Glutamatergic neuron (in vitro differentiated cells): ENCODE data around the gene XYLB. TPM values are rescaled to one million over a fixed set of nuclear protein-coding genes. Genes with fewer than 3 reads are reported as not detected.

Experiments used
- DNase-seq: peaks from one replicate; pipeline ENCODE4 v3.0.0; 2022
- H3K27ac Mint-ChIP-seq: one replicate; pipeline ENCODE4 v1.8.0; 2020; ENCODE audit warnings: mild to moderate bottlenecking, mixed read lengths, inconsistent platforms; ENCODE audit not compliant: unreplicated experiment
- H3K27me3 Mint-ChIP-seq: one replicate; pipeline ENCODE4 v1.8.0; 2020; ENCODE audit warnings: mild to moderate bottlenecking, moderate library complexity, mixed read lengths, inconsistent platforms; ENCODE audit not compliant: unreplicated experiment
- H3K36me3 Mint-ChIP-seq: one replicate; pipeline ENCODE4 v1.8.0; 2020; ENCODE audit warnings: mild to moderate bottlenecking, mixed read lengths, inconsistent platforms; ENCODE audit not compliant: unreplicated experiment
- H3K4me1 Mint-ChIP-seq: one replicate; pipeline ENCODE4 v1.8.0; 2020; ENCODE audit warnings: mild to moderate bottlenecking, low read depth, mixed read lengths, inconsistent platforms; ENCODE audit not compliant: unreplicated experiment
- H3K4me3 Mint-ChIP-seq: one replicate; pipeline ENCODE4 v1.8.0; 2020; ENCODE audit warnings: mild to moderate bottlenecking, mixed read lengths, inconsistent platforms; ENCODE audit not compliant: unreplicated experiment
- H3K9me3 Mint-ChIP-seq: one replicate; pipeline ENCODE4 v1.8.0; 2020; ENCODE audit warnings: mild to moderate bottlenecking, moderate library complexity, mixed read lengths, inconsistent platforms; ENCODE audit not compliant: unreplicated experiment
- total RNA-seq: library from RNA; stranded (reverse); fragmentation: NEBNext Ultra II Directional; extraction: Animal tissue kit (Norgen Biotek cat#: 25700); gene quantifications from one replicate; pipeline ENCODE4 v1.2.1, GENCODE V29; 2021; ENCODE audit not compliant: unreplicated experiment
- TF ChIP-seq, protein P1 (sequence below): fragments of 200-600 bp; sonication (generic); IDR thresholded peaks from one replicate; pipeline ENCODE4 v1.5.0; 2021; ENCODE audit not compliant: partially characterized antibody, unreplicated experiment

XYLB gene
- total RNA-seq, 1 donor from 2014 or later = 2.6 TPM

DNA sequence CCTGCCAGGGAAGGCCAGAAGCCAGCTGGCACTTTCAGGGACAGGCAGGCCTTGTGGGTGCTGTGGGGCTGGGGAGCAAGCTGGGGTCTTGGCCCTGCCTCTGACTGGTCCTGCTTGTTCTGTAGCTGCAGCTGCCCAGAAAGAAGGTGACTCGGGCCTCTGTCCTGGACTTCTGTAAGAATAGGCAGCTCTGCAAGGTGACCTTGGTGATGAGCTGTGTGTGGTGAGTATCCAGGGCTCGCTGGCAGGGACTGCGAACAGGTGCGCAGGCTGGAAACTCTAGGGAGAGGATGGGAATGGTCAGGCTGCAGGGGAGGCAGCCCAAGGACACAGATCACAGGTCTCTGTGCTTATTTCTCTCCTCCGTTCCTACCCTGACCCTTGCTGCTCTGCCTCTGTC, 33.3 kb upstream of the XYLB start:
- Mint-ChIP-seq H3K27me3 (peaks cover 5% of the 10 kb centered on the region), H3K9me3 (peaks cover 1% of the 10 kb centered on the region), H3K36me3 (peaks cover 4% of the 10 kb centered on the region), H3K27ac (no peak overlapping the region), H3K4me3 (no peak overlapping the region), H3K4me1 (peaks cover 8% of the 10 kb centered on the region)
- TF ChIP-seq, protein P1, sequence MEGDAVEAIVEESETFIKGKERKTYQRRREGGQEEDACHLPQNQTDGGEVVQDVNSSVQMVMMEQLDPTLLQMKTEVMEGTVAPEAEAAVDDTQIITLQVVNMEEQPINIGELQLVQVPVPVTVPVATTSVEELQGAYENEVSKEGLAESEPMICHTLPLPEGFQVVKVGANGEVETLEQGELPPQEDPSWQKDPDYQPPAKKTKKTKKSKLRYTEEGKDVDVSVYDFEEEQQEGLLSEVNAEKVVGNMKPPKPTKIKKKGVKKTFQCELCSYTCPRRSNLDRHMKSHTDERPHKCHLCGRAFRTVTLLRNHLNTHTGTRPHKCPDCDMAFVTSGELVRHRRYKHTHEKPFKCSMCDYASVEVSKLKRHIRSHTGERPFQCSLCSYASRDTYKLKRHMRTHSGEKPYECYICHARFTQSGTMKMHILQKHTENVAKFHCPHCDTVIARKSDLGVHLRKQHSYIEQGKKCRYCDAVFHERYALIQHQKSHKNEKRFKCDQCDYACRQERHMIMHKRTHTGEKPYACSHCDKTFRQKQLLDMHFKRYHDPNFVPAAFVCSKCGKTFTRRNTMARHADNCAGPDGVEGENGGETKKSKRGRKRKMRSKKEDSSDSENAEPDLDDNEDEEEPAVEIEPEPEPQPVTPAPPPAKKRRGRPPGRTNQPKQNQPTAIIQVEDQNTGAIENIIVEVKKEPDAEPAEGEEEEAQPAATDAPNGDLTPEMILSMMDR = no peak
- DNase-seq = no peak

DNA sequence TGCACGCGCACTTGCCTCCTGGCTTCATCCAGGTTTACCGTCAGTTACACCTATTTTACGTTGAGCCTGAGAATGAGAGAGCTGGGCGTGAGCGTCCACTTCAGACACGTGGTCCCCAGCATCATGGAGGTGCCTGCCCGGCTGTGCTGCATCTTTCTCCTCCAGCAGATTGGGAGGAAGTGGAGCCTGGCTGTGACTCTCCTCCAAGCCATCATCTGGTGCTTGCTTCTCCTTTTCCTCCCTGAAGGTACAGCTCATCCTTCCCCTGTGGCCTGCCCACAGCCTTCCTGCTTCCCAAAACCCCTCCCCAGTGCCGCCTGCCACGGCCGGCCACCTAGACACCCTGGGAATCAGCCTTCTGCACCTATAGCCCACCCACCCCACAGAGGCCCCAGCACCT, 32.9 kb upstream of the XYLB start:
- peaks cover 1% of the 10 kb centered on the region for H3K9me3 Mint-ChIP-seq
- peaks cover 8% of the 10 kb centered on the region for H3K4me1 Mint-ChIP-seq
- peaks cover 4% of the 10 kb centered on the region for H3K36me3 Mint-ChIP-seq
- TF ChIP-seq, protein P1 = no peak
- H3K4me3 Mint-ChIP-seq = no peak overlapping the region
- no peak for DNase-seq
- H3K27ac Mint-ChIP-seq = no peak overlapping the region
- peaks cover 5% of the 10 kb centered on the region for H3K27me3 Mint-ChIP-seq

GRCh38 chr3:38314112-38314763, 32.3 kb upstream of the XYLB start:
- peaks cover 4% of the 10 kb centered on the region for H3K36me3 Mint-ChIP-seq
- H3K27ac Mint-ChIP-seq = no peak overlapping the region
- H3K27me3 Mint-ChIP-seq = peaks cover 5% of the 10 kb centered on the region
- TF ChIP-seq, protein P1 = no peak
- H3K9me3 Mint-ChIP-seq = peaks cover 1% of the 10 kb centered on the region
- peaks cover 8% of the 10 kb centered on the region for H3K4me1 Mint-ChIP-seq
- H3K4me3 Mint-ChIP-seq = no peak overlapping the region
- no peak for DNase-seq

DNA sequence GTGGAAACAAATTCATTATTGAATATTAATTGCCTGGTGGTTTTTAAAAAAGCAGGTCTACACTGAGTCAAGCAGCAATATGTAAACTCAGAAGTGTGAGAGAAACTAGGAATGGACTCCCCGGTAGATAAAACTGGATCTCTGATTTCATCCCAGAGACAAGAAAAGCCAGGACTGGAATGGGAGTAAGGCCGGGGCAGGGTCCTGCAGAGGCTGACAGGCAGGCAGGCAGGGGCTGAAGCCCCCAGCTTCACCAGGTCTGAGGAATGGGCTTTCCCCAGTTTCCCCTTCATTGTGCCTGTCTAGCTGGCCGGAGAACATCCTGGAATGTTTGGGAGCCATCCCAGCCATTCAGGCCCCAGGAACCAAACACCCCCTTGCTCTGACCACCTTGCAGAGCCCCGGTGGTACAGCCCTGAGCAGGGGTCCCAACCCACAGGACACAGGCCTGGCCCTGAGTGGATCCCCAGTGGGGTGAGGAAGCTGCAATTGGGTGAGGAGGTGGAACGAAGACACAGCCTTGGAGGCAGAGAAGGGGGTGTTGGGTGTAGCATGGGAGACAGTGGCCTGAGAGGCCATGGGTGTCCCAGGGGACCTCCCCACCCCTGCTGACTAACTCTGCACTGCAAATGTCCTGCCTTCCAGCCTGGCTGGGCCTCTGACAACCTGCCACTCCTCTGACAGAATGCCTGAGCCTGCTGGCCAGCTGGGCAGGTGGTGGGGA, 31.7 kb upstream of the XYLB start:
- no peak for DNase-seq
- peaks cover 3% of the 10 kb centered on the region for H3K27me3 Mint-ChIP-seq
- H3K4me1 Mint-ChIP-seq = peaks cover 8% of the 10 kb centered on the region

More for the DNA sequence above, 31.7 kb upstream of the XYLB start:
- H3K9me3 Mint-ChIP-seq = peaks cover 1% of the 10 kb centered on the region
- peaks cover 4% of the 10 kb centered on the region for H3K36me3 Mint-ChIP-seq
- H3K4me3 Mint-ChIP-seq = no peak overlapping the region
- H3K27ac Mint-ChIP-seq = no peak overlapping the region
- TF ChIP-seq, protein P1 = no peak
